Measurements from ENCODE around the gene RANGAP1.
A peak's percentile ranks its signal among the peaks of the same experiment; 100 is the strongest.

RANGAP1 gene

GRCh38 chr22:41231369-41231768 lies 54.6 kb downstream of the RANGAP1 start:
- no peak for DNase-seq

GRCh38 chr22:41230401-41230785 lies 55.6 kb downstream of the RANGAP1 start:
- no peak for DNase-seq

GRCh38 chr22:41229730-41230400 lies 56.1 kb downstream of the RANGAP1 start:
- no peak for DNase-seq

- no peak for DNase-seq
These were observed 56.8 kb downstream of the RANGAP1 start for GRCh38 chr22:41229215-41229614.

- no peak for DNase-seq
These were observed 59.0 kb downstream of the RANGAP1 start for GRCh38 chr22:41226723-41227655.

GRCh38 chr22:41223535-41223934 lies 62.5 kb downstream of the RANGAP1 start:
- DNase-seq, result no peak

- no peak for DNase-seq
These were observed 63.0 kb downstream of the RANGAP1 start for GRCh38 chr22:41222846-41223507.

GRCh38 chr22:41217553-41218157 lies 68.3 kb downstream of the RANGAP1 start:
- DNase-seq, result no peak

GRCh38 chr22:41216984-41217383 lies 69.0 kb downstream of the RANGAP1 start:
- no peak for DNase-seq

GRCh38 chr22:41215926-41216325 lies 70.1 kb downstream of the RANGAP1 start:
- no peak for DNase-seq

GRCh38 chr22:41215409-41215808 lies 70.6 kb downstream of the RANGAP1 start:
- no peak for DNase-seq

- DNase-seq, result no peak
These were observed 79.3 kb downstream of the RANGAP1 start for GRCh38 chr22:41206719-41207118.

- peak; percentile 92 for DNase-seq
These were observed 80.7 kb downstream of the RANGAP1 start, which contains the start of gene L3MBTL2 for GRCh38 chr22:41204992-41205900. L3MBTL2 (plus strand) TSS chr22:41205312; CDS start chr22:41205363, 51 bp downstream.

- no peak for DNase-seq
These were observed 81.9 kb downstream of the RANGAP1 start for GRCh38 chr22:41204066-41204465.

- DNase-seq, result no peak
These were observed 82.9 kb downstream of the RANGAP1 start for GRCh38 chr22:41203118-41203517.

- no peak for DNase-seq
These were observed 84.8 kb downstream of the RANGAP1 start for GRCh38 chr22:41201141-41201540.

- no peak for DNase-seq
These were observed 87.9 kb downstream of the RANGAP1 start for GRCh38 chr22:41198027-41198580.

- DNase-seq, result peak; percentile 77
These were observed 88.7 kb downstream of the RANGAP1 start for GRCh38 chr22:41197038-41197972.

Measured in activated gamma-delta T cell (primary cell).